CD14-positive monocyte (primary cell): ENCODE measurements around the gene GNAZ. TPM values are rescaled to one million over a fixed set of nuclear protein-coding genes. Genes with fewer than 3 reads are reported as not detected.

Experiments
- DNase-seq, 3 donors: peaks; one replicate each; pipeline ENCODE4 v3.0.0-alpha.2; 2011 to 2022
- H2AFZ ChIP-seq: 2 replicates; pipeline ENCODE4 v1.6.0; 2012; ENCODE audit warnings: mild to moderate bottlenecking, low read depth, low read length, inconsistent platforms; ENCODE audit not compliant: insufficient read depth, poor library complexity, severe bottlenecking
- H3K27ac ChIP-seq, 2 donors: 1 replicate in 1 of 2; 2 replicates in 1 of 2; pipeline ENCODE4 v1.5.1; 2012 to 2013; ENCODE audit warnings: low read length in 2 of 2, control low read depth in 1 of 2, inconsistent platforms in 1 of 2, low read depth in 1 of 2, mild to moderate bottlenecking in 1 of 2
- H3K27me3 ChIP-seq, 2 donors: one replicate each; pipeline versions ENCODE4 v1.6.0 to v1.6.1; 2011 to 2013; ENCODE audit warnings: low read length in 2 of 2; ENCODE audit not compliant: control insufficient read depth in 2 of 2, insufficient read depth in 2 of 2
- H3K36me3 ChIP-seq, 2 donors: replicated peaks in 1 of 2; 1 replicate in 1 of 2; 2 replicates in 1 of 2; pipeline versions ENCODE4 v1.5.1 to v1.6.1; 2012 to 2013; ENCODE audit warnings: low read length in 2 of 2, control low read depth in 1 of 2, inconsistent platforms in 1 of 2, mild to moderate bottlenecking in 1 of 2; ENCODE audit not compliant: insufficient read depth in 2 of 2, control insufficient read depth in 1 of 2
- H3K4me1 ChIP-seq, 2 donors: 1 replicate in 1 of 2; 2 replicates in 1 of 2; pipeline versions ENCODE4 v1.5.1 to v1.6.1; 2012 to 2013; ENCODE audit warnings: low read length in 2 of 2, control low read depth in 1 of 2, inconsistent platforms in 1 of 2, mild to moderate bottlenecking in 1 of 2, moderate library complexity in 1 of 2; ENCODE audit not compliant: insufficient read depth in 2 of 2, control insufficient read depth in 1 of 2
- H3K4me2 ChIP-seq: replicated peaks from 2 replicates; pipeline ENCODE3; 2012; ENCODE audit warnings: low read length, moderate library complexity, mild to moderate bottlenecking; ENCODE audit not compliant: poor library complexity, severe bottlenecking; ENCODE audit errors: extremely low read depth
- H3K4me3 ChIP-seq, 3 experiments: fragments of 200-600 bp in 1 of 3; sonication (generic) in 1 of 3; replicated peaks in 1 of 3; 1 replicate in 2 of 3; 2 replicates in 1 of 3; pipeline ENCODE4 v1.5.1; 2011 to 2013; ENCODE audit warnings: low read length in 3 of 3, mild to moderate bottlenecking in 3 of 3, control low read depth in 2 of 3, low read depth in 2 of 3, inconsistent platforms in 1 of 3, moderate library complexity in 1 of 3
- H3K79me2 ChIP-seq: 2 replicates; pipeline ENCODE4 v1.6.0; 2012; ENCODE audit warnings: mild to moderate bottlenecking, control low read depth, inconsistent platforms, low read length, moderate library complexity; ENCODE audit not compliant: insufficient read depth
- H3K9ac ChIP-seq: 2 replicates; pipeline ENCODE4 v1.6.0; 2017; ENCODE audit warnings: low read length, mild to moderate bottlenecking; ENCODE audit not compliant: insufficient read depth, poor library complexity, severe bottlenecking
- H3K9me3 ChIP-seq, 2 donors: replicated peaks in 1 of 2; 1 replicate in 1 of 2; 2 replicates in 1 of 2; pipeline versions ENCODE4 v1.5.1 to v1.6.1; 2012 to 2013; ENCODE audit warnings: low read length in 2 of 2, control low read depth in 1 of 2; ENCODE audit not compliant: control insufficient read depth in 1 of 2, insufficient read depth in 1 of 2
- H4K20me1 ChIP-seq: 2 replicates; pipeline ENCODE4 v1.6.0; 2012; ENCODE audit warnings: mild to moderate bottlenecking, low read length, control low read depth, moderate library complexity; ENCODE audit not compliant: insufficient read depth
- H3K27ac Mint-ChIP-seq, 7 donors: one replicate each; pipeline ENCODE4 v1.8.0; 2020; ENCODE audit warnings: mild to moderate bottlenecking in 7 of 7, mixed read lengths in 7 of 7, moderate library complexity in 6 of 7, inconsistent platforms in 2 of 7
- H3K27me3 Mint-ChIP-seq, 3 donors: one replicate each; pipeline ENCODE4 v1.8.0; 2021 to 2022; ENCODE audit warnings: low read depth in 3 of 3, mild to moderate bottlenecking in 3 of 3, mixed read lengths in 3 of 3, moderate library complexity in 3 of 3, inconsistent platforms in 1 of 3
- H3K36me3 Mint-ChIP-seq, 2 donors: one replicate each; pipeline ENCODE4 v1.8.0; 2020; ENCODE audit warnings: mixed read lengths in 2 of 2, inconsistent platforms in 1 of 2, mild to moderate bottlenecking in 1 of 2
- H3K4me1 Mint-ChIP-seq: one replicate; pipeline ENCODE4 v1.8.0; 2020; ENCODE audit warnings: mild to moderate bottlenecking, mixed read lengths
- H3K4me3 Mint-ChIP-seq, 2 donors: one replicate each; pipeline ENCODE4 v1.8.0; 2020; ENCODE audit warnings: mild to moderate bottlenecking in 2 of 2, mixed read lengths in 2 of 2, moderate library complexity in 1 of 2
- H3K9me3 Mint-ChIP-seq, 7 donors: one replicate each; pipeline ENCODE4 v1.8.0; 2020 to 2022; ENCODE audit warnings: mixed read lengths in 7 of 7, mild to moderate bottlenecking in 6 of 7, moderate library complexity in 6 of 7, inconsistent platforms in 2 of 7
- CTCF ChIP-seq: fragments of 200-600 bp; IDR thresholded peaks from one replicate; pipeline ENCODE4 v1.8.0; 2022; ENCODE audit warnings: antibody characterized with exemption, mild to moderate bottlenecking
- WGBS: methylation state at CpG from one replicate; pipeline ENCODE4 v1.1.5; 2013; ENCODE audit warnings: missing lambda C conversion rate; ENCODE audit not compliant: insufficient coverage; 5-methylcytosine and 5-hydroxymethylcytosine counted together
- intact Hi-C, 2 donors: fragments of 100-400 bp; cut with micrococcal nuclease; formaldehyde crosslinking; loops; one replicate each; pipeline versions ENCODE4 v1.15.0 to v1.15.1; 2023
- polyA plus RNA-seq, 3 donors: library from polyadenylated mRNA; depleted of rRNA in 1 of 3; unstranded in 2 of 3; stranded (reverse) in 1 of 3; fragments of 300-500 nt in 2 of 3; fragments of >200 nt in 1 of 3; fragmentation: Illumina TruSeq in 2 of 3; gene quantifications; 1 replicate in 2 of 3; 2 replicates in 1 of 3; pipeline ENCODE4 v1.2.3, GENCODE V29; 2012 to 2021

The GNAZ gene
- polyA plus RNA-seq, 3 donors: 0.04 to 0.05 TPM; not detected in 1

GRCh38 chr22:23092217-23092955, 22.1 kb downstream of the GNAZ start:
- WGBS: 93% methylated on average over 8 of the region's 13 CpGs
- Histone ChIP-seq H3K27me3 (no peaks in the 10 kb centered on the region), H3K27ac (no peak overlapping the region), H3K4me2 (no peak overlapping the region), H3K9ac (no peak overlapping the region), H2AFZ (no peak overlapping the region), H3K36me3 (no peaks in the 10 kb centered on the region), H3K4me3 (no peak overlapping the region), H3K4me1 (peaks cover 4 to 8% of the 10 kb centered on the region in 2 donors), H4K20me1 (no peaks in the 10 kb centered on the region), H3K79me2 (no peaks in the 10 kb centered on the region), H3K9me3 (no peaks in the 10 kb centered on the region)
- H3K4me3 Mint-ChIP-seq: no peak overlapping the region
- peaks cover 0 to 5% (median 1%) of the 10 kb centered on the region in 3 donors for H3K27me3 Mint-ChIP-seq
- intact Hi-C loops: no loop called here
- peaks cover 8% of the 10 kb centered on the region for H3K4me1 Mint-ChIP-seq
- peaks cover 0 to 3% (median 0%) of the 10 kb centered on the region in 7 donors for H3K9me3 Mint-ChIP-seq
- no peaks in the 10 kb centered on the region for H3K36me3 Mint-ChIP-seq
- no peak for TF ChIP-seq CTCF
- H3K27ac Mint-ChIP-seq: no peak overlapping the region
- no peak for DNase-seq

DNA sequence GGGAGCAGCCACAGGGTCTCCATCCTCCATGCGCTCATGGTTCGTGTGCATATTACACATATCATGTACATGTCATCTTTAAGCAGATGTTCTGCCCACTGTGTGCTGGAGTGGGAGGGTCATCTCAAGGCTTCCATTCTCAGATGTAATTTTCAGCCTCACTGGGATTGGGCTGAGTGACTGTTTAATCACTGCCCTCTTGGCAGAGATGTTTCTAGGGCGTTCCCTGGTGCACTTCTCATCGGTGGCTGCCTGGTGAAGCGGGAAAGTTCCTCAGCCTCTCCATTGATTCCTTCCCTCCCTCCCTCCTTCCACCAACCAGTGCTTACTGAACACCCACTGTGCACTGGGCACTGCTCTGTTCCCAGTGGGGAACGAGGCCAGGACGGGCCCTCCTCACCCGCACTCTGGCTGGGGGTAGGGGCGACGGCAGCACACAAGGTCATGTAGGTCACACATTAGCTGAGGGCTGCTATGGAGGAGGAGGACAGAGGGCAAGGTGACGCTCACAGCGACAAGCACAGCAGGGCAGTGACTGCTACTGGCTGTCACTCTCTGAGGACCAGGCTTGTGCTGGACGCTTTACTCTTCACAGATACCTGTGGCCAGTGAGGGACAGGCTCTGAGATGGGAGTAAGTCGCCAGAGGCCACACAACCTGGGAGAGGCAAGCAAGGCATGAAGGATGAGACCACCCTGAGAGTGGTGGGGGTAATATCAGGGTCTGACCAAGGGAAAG, 22.9 kb downstream of the GNAZ start:
- 95% methylated on average over 11 of the region's 14 CpGs for WGBS
- Histone ChIP-seq H3K4me1 (no peaks in the 10 kb centered on the region), H3K9ac (no peak overlapping the region), H3K4me2 (no peak overlapping the region), H3K4me3 (no peak overlapping the region), H4K20me1 (no peaks in the 10 kb centered on the region), H3K36me3 (no peaks in the 10 kb centered on the region), H3K27ac (no peak overlapping the region), H2AFZ (no peak overlapping the region), H3K9me3 (no peaks in the 10 kb centered on the region), H3K79me2 (no peaks in the 10 kb centered on the region), H3K27me3 (no peaks in the 10 kb centered on the region)
- TF ChIP-seq CTCF: no peak
- peaks cover 0 to 3% (median 0%) of the 10 kb centered on the region in 7 donors for H3K9me3 Mint-ChIP-seq
- peaks cover 0 to 6% (median 1%) of the 10 kb centered on the region in 3 donors for H3K27me3 Mint-ChIP-seq
- no peak overlapping the region for H3K4me3 Mint-ChIP-seq
- no peaks in the 10 kb centered on the region for H3K36me3 Mint-ChIP-seq
- intact Hi-C loops: no loop called here
- H3K4me1 Mint-ChIP-seq: no peaks in the 10 kb centered on the region
- no peak for DNase-seq
- no peak overlapping the region for H3K27ac Mint-ChIP-seq
